ENCODE data around the gene OSBPL5.

Gene OSBPL5, protein sequence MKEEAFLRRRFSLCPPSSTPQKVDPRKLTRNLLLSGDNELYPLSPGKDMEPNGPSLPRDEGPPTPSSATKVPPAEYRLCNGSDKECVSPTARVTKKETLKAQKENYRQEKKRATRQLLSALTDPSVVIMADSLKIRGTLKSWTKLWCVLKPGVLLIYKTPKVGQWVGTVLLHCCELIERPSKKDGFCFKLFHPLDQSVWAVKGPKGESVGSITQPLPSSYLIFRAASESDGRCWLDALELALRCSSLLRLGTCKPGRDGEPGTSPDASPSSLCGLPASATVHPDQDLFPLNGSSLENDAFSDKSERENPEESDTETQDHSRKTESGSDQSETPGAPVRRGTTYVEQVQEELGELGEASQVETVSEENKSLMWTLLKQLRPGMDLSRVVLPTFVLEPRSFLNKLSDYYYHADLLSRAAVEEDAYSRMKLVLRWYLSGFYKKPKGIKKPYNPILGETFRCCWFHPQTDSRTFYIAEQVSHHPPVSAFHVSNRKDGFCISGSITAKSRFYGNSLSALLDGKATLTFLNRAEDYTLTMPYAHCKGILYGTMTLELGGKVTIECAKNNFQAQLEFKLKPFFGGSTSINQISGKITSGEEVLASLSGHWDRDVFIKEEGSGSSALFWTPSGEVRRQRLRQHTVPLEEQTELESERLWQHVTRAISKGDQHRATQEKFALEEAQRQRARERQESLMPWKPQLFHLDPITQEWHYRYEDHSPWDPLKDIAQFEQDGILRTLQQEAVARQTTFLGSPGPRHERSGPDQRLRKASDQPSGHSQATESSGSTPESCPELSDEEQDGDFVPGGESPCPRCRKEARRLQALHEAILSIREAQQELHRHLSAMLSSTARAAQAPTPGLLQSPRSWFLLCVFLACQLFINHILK

DNA sequence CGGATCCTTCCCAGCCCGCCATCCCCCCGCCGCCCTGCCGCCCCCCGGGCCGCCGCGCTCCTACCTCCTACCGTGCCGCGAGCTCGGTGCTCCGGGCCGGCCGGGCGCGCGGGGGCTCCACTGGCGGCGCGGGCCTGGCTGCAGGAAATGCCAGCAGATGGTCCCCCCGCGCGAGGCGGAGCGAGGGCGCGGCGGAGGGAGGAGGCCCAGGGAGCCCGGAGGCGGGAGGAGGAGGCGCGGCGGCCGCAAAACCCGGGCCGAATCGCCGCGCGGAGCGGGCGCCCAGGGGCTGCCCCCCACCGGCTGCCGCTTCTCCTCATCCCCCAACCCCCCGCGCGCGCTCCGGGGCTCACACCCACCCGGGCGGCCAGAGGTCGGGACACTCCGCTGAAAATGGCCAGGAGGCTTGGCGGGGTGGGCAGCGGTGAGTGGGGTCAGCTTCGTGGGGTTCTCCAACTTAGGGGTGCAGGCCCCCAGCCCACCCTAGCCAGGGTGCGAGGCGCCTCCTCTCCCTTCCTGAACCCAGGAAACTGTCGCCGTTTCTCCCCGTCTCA is at the start of gene OSBPL5:
Gene OSBPL5 (minus strand): TSS at position 159 of the 554 bp plus-strand sequence. CDS start 36,162 bp downstream, outside the sequence.
- DNase-seq: peak in 1 of 2 experiments; percentile 87

DNA sequence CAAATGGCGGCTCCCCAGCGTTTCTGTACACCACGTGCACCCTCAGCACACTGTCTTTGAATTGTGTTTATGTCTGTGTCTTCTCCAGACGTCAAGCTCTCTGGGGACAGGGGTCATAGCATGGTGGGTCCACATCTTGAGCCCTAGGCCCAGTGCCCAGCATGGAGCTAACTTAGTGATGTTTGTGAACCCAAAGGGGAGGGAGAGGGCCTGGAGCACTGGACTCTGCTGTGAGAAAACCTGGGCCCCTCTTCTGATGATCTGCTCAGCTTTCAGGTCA is 49.2 kb upstream of the OSBPL5 start:
- DNase-seq: no peak

DNA sequence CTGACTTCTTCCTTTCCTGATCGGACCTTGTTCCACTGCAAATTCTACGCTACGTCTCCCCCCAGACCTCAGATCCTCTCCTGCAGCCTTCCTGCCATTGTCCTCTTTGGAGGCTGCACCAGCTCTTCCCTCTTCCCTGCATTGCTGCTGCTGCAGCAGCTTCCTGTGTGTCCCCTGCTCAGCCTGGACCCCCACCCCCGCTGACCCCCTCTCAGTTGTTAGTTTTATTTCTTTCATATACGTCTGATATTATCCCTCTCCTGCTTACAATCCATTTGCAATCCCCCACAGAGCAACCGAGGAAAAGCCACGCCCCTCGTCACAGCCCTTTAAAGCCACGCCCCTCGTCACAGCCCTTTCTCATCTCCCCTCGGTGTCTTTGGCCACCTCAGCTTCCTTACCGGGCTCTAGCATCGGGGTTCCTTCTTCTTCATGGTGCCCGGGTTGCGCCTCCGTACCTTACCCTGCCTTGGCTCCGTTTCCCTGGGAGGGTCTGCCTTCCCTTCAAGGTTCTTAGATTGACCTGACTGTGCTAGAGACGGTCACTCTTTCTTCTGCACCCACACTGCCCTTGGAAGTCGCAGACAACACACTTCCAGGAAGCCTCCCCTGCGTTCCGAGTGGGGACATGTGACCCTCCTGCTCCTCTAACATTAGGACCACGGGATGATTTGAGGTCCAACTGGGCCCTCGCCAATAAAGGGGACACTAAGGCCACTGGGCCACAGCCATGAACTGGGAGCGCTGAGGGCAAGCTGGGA is 48.7 kb upstream of the OSBPL5 start:
- no peak for DNase-seq

DNA sequence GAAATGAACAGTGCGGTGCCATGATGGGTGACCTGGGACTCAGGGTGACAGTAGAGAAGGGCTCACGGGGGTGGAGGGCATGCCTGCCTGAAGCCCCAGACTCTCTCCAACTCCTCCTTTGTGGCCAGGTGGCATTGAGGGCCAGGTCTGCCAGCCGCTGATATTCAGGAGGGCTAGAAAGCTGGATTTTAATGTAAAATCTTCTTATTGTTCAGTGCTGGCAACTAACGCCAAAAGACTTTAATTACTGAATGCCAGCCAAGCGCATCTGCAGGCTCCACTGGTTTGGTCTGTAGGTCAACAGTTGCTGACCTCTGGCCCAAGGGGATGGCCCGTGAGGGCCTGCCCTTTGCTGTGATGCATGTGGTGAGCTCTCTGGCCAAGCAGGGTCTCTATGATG is 43.2 kb upstream of the OSBPL5 start:
- DNase-seq: no peak

DNA sequence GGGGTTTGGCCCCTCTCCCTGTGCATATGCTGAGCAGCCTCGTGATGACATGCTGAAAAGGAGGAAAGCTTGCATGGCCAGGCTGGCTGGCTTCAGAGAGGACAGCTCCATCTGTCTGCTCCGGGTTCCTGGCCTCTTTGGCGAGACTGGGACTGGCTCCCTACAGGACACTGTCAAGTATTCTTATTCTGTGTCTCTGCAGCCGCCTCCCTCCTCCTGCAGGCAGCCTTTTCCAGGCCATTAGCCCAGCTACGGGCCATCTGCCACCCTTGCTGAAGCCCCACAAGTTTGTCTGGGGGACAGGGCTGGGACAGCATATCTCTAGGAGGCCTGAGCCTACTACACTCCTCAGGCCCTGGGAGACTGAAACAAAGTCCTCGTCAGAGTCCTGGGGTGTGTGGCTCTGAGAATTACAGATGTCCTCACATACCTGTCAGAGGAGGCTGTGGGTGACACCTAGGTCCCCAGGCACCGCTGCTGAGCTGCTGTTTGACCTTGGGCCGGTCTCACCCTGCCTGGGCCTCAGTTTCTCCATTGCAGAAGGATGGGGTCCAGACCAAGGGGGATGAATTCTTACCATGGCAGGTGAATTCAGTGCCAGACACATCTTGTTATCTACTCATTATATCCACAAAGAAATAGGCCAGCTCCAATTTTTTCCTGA is 42.5 kb upstream of the OSBPL5 start:
- no peak for DNase-seq

DNA sequence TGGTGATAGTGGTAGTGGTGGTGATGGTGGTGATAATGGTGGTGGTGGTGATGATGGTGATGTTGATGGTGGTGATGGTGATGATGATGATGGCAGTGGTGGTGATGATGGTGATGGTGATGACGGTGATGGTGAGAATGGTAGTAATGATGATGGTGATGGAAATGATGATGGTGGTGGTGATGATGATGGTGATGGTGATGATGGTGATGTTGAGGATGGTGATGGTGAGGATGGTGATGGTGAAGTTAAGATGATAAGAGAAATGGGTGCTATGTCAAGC is 41.8 kb upstream of the OSBPL5 start:
- DNase-seq: no peak

DNA sequence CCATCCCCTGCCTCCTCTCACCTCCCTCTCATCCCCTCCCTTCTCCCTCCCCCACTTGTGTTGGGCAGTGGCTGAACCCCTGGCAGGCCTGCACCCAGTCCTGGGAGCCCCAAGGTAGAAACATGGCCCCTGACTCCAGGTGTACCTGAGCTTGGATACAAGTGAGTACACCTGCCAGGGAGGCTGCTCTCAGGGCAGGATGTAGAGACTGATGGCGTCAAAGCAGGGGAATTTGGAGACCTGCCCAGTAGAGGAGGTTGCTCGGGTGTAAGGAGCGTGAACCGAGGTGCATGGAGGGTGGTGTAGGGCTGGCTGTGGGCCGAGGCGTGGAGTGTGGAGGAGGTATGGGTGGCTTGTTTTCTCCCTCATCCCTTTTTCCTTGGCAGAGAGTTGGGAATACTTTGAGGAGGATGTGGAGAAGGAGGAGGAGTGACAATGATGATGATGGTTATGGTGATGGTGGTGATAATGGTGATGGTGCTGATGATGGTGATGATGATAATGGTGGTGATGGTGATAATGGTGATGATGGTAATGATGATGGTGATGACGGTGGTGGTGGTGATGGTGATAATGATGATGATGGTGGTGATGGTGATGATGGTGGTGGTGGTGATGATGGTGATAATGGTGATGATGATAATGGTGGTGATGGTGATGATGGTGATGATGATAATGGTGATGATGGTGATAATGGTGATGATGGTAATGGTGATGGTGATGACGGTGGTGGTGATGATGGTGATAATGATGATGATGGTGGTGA is 41.2 kb upstream of the OSBPL5 start:
- no peak for DNase-seq

DNA sequence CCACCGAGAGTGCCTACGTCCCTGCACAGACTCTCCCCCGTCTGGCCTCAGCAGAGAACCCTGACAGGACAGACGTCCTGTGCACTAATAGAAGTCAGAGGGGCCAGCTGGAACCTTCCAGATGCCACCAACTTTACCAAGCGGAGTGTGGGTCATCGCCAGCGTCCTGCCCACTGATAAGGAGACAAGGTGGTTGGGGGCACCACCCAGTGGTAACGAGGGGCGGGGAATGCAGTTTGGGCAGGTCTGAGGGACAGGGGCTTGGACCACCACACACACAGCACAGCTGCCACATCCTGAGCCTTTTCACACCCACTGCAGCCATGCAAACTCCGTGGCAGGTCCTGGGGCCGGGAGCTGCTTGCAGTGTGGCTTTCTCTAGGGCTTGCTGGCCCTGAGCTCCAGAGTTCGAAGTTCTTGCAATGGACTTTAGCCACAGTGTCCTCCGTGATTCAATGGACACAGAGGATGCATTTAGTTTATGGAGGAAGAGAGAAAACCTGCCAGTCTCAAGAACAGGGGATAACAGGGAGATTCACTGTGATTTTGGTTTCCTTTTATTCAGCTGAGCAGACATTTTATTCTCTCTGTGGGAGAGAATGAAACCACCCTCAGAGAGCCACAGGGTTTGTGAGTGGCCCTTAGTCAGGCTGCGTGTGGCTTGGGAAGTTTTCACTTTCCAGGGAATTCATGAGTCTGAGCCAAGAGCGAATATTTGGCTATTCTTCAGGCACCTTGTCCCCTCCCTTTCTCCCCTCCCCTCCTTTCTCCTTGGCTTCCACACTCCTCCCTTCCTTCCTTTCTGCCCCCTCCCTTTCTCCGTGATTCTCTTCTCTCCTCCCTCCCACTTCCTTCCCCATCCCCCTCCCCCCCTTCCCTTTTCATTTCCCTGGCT is 40.4 kb upstream of the OSBPL5 start:
- DNase-seq: no peak

DNA sequence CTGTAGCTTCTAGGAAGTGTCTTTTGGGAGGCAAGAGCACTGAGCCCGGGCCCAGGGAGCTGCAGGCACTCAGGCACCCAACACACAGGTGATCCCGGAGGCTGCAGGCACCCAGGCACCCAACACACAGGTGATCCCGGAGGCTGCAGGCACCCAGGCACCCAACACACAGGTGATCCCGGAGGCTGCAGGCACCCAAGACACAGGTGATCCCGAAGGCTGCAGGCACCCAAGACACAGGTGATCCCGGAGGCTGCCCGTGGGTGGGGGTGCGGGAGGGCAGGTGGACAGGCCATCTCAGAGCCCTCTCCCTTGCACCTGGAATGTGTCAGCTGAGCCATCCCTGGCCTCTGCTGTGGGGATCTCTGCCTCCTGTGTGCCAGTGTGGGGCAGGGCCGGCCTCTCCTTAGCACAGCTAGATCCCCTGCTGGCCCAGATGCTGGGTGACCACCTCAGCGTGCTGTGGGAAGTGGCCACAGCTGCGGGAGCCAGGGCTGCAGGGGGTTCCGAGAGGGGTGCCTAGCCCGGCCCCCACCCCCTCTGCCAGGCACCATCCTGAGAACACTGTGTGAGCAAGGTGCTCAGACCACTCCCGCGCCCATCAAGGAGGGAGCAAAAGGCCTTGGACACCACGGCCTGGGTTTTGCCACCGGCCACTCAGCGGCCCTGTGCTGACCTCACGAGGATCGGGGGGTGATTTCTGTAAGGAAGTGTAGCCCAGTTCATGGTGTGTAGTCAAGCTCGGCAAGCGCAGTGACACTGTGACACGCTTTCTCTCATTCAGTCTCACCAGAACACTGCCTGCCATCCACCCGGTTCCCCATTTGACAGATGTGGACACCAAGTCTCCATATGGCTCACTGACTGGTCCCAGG is 39.3 kb upstream of the OSBPL5 start:
- DNase-seq: no peak

DNA sequence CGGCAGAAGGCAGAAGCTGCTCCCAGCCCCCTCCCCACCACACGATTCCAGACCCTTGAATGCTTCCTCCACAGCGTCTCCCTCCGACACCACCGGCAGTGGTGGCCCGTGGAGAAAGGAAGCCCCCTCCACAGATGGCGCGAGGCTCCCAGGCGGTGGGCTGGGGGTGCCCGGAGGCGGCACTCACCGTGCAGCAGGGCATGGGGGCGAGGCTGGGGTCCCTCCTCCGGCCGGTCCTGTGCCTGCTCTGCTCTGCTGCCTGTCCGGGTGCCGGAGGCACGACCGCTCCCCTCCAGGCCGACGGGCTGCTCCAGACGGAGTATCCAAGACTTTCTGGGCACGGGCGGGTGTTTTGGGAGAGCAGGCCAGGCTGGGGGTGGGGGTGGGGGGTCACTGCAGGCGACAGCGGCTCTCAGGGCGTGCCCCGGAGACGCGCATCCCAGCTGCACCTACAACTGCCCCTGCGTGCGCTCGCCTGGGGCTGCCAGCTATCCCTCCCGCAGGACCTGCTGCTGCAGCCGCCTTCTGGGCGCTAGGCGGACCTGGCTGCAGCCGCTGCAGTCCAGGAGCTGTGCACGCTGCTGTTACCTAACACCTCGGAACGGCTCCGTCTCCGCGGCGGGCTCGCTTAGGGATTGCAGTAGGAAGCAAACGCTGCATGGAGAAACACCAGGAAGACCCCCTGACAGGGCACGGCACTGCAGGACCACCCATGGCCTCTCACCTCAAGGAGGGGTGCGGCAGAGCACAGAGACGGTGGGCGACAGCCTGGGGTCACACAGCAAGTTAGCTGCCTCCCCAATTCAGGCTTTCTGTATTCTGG is 38.3 kb upstream of the OSBPL5 start:
- peak; percentile 18 to 78 for DNase-seq

DNA sequence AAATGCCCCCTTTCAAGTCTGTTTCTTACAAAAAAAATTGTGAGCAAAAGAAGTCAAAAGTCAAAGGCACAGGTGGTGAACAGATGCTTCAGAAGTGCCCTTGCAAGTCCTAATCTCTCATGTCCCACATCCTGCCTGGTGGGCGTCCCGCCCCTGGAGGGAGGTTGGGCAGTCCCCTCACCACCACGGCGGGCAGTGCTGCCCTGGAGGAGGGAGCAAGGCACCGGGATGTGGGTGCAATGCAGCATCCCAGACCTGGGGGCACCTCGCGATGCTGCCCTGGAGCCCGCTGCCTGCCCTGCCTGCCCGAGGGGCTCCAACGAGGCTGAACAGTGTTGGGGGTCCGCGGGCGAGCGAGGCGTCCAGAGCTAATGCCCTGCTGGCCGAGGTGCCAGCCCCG is 37.6 kb upstream of the OSBPL5 start:
- no peak for DNase-seq

DNA sequence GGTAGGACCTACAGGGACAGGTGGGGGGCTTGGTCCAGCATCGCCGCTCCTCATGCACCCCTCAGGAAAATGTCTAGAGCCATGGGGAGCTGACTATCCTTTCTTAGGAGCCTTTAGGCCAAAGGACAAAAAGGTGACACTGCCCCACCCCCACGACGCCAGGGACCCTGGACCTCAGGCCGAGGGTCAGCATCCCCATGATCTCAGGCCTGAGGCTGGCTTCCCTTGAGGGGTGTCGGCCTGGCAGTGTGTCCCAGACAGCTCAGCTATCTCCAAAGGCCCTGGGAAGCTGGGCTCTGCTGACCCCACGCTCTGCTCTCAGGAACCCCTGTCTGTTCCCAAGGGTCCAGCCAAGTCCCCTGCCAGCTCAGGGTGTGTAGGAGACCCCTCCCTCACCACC is 37.2 kb upstream of the OSBPL5 start:
- no peak for DNase-seq

DNA sequence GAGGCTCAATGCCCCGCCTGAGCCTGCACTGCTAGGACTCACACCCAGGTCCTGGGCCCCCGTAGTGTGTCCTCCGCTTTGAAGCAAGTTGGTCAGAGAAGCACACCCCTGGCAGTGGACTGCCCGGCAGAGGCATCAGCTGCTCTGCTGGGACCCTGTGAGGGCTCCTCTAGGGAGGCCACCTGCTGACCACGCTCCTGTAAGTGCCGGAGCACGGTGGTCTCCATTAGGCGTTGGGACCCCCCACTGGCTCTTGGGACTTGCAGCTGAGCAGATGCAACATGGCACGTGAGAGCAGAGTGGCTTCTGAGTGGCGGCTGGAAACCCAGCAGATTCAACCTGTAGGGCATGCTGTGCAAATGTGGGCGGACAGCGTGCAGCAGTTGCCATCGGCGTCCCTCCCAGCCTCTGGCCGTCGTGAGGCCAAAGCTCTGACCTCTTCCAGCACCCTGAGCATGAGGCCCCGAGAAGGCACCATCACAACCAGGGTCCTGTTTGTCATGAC is 36.6 kb upstream of the OSBPL5 start:
- DNase-seq: no peak

DNA sequence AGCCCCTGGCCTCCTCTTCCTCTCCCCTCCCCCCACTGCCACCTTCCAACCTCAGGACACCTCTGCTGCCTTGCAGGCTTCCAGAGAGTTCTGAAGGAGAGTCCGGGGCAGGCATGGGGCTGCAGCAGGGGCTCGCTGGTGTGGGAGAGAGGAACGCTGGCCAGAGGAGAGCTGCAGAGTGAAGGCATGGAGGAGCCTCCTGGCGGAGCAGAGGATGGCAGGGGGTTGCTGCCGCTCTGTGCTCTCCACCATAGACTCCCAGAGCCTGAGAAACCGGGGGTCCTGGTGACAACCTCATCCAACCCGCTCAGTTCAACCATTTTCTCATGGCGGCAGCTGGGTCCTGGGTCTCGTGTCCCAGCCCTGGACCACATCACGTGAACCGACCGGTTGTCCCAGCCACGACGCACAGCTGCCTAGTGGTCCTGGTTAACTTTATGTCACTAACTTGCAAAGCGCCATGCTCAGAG is 36.0 kb upstream of the OSBPL5 start:
- no peak for DNase-seq

DNA sequence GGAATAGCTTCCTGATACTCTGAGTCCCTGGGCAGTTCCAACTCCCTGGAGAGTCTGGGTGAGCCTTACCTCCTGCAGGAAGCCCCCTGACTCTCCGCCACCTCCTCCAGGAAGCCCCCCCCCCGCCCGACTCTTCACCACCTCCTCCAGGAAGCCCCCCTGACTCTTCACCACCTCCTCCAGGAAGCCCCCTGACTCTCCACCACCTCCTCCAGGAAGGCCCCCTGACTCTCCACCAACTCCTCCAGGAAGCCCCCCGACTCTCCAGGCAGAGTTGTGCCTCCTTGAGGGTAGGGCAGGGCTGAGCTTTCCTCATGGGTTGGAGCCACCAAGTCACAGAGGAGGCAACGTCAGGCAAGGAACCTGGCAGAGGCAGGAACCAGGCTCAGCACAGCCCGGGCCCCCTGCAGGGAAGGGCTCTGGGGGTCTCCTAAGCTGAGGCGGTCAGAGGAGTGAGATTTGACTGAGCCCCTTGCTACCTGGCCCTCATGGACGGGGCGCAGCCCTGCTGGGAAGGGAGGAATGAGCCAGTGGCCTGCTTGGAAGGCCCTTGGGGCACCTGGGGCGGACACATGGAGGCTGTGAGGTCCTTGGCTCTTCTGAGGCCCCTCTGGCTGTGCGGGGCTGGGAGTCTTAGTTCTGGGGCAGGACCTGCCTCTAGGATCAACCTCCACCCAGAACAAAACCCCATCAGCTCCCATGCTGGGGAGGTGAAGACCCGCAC is 35.4 kb upstream of the OSBPL5 start:
- no peak for DNase-seq

DNA sequence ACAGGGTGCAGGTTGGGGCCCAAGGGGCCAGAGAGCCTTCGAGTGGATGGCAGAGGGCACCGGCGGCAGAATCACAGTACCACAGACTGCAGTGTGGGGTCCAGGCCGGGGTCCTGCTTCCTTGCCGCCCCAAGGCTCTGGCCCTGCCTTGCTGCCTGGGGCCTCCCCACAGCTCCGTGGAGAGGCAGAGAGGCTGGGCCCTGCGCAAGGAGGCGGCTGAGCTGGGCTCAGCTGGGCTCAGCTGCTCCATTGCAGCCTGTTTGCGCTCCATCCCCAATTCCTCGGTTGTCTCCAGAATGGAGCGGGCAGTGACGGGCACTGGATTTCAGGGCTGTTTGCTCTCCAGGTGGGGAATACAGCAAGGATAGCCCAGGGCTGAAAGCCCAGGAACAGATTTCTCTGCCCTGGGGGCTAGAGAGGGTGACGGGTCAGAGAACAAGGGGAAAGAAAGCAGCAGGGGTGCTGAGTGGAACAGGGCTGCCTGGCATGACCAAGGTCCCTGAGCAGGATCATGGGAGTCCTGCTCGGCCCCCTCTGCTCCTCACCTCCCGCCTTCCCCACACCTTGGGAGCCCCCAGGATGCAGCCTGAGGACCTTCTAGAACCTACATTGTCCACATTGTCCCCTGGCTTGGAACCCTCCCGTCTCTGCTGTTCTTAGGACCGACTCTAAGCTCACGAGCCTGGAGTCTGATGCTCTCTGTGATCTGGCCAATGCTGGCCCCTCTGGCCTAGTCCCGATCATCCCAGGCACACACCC is 34.6 kb upstream of the OSBPL5 start:
- DNase-seq: no peak

DNA sequence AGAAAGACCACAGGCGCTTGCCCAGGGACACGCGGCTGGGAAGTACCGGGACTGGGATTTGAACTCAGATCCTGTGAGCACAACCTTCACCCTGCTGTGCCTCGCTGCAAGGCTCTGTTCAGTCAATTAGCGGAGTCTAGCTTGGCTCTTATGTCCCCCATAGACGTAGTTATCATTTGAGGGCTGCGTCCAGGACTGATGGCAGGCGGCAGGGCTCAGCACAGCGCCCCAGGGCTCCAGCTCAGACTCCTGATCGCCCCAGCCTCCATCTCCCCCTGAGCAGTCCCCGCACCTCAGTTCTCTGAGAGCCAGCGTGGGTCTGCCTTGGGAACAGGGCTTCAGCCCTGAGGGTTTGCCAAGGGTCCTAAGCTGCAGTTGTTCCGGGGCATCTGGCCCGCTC is 33.7 kb upstream of the OSBPL5 start:
- no peak for DNase-seq
